GM21381 (cell line): ENCODE results near the gene FXYD3.
"Not testable (repeated sequence)": the region's sequence is repeated elsewhere in the genome, so short reads cannot be mapped to it uniquely, and the experiment has no call there.

ENCODE experiments used
- ATAC-seq: cut with Tn5 transposase; IDR thresholded peaks from one replicate; pipeline ENCODE4 v1.9.1; 2021; ENCODE audit warnings: mild to moderate bottlenecking, moderate library complexity; ENCODE audit not compliant: unreplicated experiment

Gene FXYD3

DNA sequence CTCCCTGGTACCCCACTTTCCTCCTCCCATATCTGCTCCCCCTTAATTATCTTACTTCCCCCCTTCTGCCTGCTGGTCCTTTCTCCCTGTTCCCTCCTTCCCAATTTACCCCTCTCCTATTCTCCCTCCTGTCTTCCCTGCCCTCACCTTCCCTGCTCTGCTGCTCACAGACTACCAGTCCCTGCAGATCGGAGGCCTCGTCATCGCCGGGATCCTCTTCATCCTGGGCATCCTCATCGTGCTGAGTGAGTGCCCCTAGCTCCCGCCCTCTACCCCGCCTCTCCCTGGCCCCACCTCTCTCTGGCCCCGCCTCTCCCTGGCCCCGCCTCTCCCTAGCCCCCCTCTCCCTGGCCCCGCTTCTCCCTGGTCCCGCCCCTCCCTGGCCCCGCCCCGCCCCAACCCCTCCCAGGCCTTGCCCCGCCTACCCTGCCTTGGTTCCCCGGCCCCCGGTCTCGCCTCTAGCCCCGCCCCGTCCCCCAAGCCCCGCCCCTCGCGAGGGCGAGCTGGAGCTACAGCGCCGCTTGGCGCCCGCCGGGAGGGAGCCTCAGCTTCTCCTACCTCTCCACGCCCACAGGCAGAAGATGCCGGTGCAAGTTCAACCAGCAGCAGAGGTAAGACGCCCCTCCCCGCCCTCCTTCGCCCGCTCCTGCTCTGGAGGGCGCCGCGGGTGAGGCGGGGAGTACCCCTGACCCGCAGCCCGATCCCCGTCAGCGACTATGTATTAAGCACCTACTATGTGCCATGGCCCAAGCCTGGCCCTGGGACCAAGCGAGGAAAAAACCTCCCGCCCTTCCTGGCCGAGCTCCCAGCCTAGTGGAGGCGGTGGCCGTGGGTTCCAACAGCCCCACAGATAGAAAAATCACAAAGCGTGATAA lies 25.6 kb downstream of the FXYD3 start:
- peak; percentile 57 for ATAC-seq

DNA sequence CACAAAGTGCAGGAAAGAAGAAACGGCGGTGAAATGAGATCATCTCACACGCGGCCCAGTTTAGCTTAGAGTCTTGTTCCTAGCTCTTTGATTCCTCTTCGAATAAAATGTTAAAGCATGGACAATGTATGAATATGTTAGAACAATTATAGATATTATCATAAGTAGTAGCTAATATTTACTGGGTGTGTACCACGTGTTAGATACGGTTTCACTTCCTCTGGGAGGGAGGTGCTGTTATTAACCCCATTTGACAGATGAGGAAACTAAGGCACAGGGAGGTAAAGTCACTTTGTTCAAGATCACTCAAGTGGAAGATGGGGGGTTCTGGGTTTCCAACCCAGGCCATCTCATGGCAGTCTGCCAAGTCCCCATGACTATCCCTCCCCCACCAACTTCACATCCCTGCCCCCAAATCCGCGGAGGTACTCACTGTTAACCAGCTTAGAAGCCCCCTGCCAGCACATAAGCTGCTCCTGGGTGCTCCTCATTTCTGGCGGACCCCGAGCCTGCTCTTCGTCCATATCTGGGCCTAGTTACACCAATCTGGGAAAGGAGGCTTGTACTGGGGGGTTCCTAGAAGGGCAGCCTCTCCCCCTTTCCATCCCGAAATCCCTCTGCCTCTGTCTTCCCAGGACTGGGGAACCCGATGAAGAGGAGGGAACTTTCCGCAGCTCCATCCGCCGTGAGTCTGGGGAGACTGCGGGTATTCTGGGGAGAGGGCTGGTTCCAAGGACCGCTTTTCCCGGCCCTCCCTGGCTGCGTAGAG lies 26.4 kb downstream of the FXYD3 start:
- ATAC-seq, result no peak

DNA sequence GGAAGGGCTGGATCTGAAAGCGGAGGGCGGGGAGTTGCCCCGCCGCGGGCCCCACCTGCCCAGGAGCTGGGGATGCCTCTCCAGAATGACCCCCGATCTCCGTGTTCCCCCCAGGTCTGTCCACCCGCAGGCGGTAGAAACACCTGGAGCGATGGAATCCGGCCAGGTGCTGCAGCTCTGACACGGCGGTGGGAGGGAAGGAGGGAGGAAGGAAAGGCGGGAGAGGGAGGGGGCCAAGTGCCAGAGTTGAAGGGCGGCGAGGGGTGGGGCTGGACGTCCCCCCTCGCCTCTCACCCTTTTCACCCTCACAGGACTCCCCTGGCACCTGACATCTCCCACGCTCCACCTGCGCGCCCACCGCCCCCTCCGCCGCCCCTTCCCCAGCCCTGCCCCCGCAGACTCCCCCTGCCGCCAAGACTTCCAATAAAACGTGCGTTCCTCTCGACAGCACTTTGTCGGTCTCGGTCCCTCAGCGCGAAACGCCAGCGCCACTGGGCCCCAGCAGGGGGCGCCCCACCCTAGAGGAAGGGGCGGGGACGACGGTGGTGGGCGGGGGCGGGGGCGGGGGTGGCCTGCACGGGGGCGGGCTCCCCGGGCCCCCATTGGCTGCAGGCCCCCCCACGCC lies 27.1 kb downstream of the FXYD3 start:
- no peak for ATAC-seq

DNA sequence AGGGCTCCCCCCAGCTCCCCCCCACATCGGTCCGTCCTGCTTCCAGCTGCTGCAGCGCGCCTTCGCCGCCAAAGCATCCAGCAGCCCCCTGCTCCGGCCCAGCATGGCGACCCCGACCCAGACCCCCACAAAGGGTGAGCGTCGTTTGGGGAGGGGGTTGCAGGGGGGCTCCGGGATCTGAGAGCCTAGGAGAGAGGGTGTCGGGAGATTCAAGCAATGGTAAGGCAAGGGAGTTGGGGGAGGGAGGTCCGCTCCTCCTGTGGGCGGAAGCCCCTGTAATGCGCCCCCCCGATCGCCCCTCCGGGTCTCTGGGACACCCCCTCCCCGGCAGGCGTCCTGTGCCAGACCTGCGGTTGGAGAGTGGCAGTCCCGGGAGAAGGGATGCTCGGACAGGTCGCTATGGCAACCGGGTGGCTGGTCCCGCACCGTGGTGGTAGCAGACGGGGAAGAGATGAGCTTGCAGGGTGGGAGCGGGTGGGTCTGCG lies 27.6 kb downstream of the FXYD3 start, which contains the start of gene FXYD7:
TSS of gene FXYD7 (plus strand) at position 25 of the 485 bp plus-strand sequence. CDS start at position 104, 79 bp downstream.
- ATAC-seq, result no peak

DNA sequence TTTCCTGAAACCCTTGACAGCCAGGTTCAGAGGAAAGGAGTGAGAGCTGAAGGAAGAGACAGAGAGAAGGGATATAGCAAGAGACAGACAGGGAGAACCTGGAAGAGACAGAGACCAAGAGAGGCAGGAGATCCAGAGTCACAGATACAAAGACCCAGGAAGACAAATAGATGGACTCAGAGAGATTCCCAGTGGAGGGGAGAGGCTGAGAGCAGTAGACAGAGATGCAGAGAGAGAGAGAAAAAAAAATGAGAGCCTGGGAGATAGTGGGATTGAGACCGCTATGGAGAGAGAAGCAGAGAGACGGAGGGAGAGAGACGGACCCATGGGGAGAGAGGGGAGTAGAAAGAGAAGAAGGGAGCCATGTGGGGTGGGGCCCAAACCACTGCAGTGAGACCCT lies 28.2 kb downstream of the FXYD3 start:
- ATAC-seq, result no peak

DNA sequence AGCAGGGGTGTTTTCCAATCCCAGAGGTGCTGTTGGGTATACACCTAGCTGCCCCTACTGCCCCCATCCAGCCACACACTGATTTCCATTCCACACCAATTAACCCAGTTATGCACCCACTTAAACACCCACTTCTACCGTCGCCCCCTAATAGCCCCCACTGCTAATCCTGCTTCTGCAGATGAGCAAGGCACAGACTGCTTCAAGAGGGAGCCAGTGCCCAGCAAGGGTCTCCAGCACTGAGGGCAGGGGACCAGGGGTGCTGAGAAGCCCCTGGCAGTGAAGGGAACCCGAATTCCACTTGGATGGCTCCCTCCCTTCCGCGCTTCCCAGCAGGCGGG lies 28.6 kb downstream of the FXYD3 start:
- ATAC-seq, result no peak

DNA sequence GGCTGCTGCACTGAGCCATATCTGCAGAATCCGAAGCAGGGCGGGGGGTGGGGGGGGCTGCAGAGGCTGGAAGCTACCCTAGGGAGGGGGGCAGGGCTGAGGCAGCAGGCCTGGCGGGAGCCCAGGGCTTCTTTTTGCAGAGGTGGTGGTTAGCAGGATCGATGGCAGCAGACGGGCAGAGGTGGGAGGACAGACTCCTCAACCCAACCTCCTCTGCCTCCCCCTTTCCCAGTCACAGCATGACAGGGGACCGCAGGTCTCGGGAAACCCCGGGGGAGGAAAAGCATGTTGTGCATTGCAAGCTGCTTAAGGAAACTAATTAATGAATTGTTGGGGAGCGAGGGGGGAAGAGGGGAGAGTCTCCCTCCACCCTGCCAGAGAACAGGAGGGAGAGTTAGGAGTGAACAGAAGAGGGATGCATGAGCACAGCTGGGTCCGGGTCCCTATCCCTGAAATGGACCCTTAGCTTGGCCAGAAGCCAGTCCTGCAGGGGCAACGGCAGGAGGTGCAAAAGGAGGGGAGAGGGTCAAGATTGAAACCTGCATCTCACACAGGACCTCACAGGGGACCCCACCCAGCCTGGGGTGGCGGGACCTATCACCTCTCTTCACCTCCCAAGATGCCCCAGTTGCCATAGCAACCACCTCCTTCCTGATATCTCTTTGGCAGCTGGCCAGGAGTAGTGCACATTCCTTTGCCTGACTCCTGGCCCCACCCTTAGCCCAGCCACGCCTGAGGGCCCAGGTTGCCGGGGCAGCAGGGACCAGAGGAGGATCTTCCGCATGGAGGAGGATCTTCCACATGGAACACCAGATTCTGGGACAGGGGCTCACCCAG lies 29.2 kb downstream of the FXYD3 start:
- ATAC-seq, result no peak

DNA sequence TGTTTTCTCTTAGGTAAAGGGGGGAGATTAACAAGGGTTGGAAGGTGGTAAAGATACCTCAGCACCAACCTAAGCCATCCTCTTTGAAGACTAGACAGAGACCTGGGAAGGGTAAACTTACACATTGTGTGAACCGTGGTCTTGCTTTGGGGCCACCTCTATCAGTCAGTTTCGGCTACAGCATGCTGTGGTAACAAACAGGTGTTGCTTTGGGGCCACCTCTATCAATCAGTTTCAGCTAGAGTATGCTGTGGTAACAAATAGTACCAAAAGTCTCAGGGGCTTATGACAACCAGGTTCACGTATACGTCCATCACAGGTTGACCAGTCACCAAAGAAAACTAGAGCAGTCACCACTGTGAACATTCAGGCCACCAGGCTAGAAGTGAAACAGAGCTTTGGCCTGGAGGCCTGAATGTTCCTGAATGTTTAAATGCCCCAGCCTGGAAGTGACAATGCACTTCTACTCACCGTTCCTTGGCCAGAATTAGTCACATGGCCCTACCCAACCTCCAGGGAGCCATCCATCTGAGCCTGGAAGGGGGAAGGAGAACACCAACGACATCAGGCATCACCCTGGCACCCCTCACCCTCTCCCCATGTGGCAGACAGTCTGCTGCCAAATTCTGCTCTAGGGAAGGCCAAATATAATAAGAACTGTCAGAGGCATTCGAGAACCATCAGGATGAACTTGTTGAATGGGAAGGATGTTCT lies 31.3 kb downstream of the FXYD3 start:
- no peak for ATAC-seq

DNA sequence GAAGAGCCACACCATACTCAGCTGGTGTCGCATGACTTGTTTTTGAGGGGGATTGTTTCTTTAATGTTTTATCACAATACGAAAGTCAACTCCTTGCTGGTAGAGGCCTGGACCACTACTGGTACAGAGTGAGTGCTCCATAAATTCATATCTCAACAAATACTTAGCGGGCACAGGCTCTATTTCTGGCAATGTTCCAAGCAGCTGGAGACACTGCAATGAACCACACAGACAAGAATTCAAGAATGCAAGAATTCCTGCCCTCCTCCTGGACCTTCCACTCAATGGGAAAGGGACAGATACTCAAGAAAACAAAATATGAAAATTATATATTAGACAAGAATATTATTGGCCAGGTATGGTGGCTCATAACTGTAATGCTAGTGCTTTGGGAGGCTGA lies 33.8 kb downstream of the FXYD3 start:
- ATAC-seq, result no peak

DNA sequence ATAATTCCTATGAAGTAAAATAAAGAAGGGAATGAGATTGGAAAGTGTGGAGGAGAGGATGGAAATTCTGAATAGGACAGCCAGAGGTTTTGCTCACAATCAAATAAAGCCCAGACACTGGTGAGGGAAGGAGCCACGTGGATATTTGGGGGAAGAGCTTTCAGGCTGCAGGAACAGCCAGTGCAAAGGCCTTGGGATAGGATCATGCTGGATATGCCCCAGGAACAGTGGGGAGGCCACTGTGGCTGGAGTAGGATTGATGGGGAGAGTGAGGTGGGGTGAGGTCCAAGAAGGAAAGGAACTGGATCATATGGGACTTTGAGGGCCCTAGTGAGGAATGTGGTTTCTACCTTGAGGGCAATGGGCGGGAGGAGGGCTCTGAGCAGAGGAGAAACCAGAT lies 34.8 kb downstream of the FXYD3 start:
- no peak for ATAC-seq

DNA sequence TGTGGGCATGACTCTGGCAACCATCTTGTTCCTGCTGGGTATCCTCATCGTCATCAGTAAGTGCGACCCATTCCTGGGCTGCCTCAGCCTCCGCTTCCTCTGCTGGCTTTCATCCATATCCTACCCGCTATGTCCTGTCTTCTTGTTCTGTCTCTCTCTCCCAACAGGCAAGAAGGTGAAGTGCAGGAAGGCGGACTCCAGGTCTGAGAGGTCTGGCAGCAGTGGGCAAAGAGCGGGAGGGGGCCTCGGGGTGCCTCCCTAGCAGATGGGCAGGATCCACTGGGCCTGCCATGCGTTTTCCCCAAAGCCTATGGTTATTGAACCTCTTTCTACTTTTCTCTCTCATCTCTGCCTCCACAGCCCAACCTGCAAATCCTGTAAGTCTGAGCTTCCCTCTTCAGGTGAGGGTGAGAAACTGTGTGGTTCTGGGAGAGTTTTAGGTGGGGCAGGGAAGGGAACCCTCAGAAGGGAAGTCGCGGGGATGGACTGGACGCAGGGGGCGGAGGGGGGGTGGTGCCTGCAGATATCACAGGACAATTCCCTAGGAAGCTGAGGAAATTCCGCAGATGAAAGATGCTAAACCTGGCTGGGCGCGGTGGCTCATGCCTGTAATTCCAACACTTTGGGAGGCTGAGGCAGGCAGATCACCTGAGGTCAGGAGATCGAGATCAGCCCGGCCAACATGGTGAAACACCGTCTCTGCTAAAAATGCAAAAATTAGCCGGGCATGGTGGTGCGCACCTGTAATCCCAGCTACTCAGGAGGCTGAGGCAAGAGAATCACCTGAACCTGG lies 35.8 kb downstream of the FXYD3 start:
- ATAC-seq, result no peak

DNA sequence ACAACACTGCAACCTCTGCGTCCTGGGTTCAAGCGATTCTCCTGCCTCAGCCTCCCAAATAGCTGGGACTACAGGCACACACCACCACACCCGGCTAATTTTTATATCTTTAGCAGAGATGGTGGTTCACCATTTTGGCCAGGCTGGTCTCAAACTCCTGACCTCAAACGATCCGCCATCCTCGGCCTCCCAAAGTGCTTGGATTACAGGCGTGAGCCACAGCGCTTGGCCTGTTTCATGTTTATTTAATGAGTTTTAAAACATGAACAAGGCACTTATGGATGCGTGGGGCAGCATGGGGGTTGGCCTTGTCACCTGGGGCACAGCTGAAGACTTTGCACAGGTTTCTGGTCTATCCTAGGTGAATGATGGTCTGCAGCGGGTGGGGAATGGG lies 37.5 kb downstream of the FXYD3 start:
- not testable (repeated sequence) for ATAC-seq

DNA sequence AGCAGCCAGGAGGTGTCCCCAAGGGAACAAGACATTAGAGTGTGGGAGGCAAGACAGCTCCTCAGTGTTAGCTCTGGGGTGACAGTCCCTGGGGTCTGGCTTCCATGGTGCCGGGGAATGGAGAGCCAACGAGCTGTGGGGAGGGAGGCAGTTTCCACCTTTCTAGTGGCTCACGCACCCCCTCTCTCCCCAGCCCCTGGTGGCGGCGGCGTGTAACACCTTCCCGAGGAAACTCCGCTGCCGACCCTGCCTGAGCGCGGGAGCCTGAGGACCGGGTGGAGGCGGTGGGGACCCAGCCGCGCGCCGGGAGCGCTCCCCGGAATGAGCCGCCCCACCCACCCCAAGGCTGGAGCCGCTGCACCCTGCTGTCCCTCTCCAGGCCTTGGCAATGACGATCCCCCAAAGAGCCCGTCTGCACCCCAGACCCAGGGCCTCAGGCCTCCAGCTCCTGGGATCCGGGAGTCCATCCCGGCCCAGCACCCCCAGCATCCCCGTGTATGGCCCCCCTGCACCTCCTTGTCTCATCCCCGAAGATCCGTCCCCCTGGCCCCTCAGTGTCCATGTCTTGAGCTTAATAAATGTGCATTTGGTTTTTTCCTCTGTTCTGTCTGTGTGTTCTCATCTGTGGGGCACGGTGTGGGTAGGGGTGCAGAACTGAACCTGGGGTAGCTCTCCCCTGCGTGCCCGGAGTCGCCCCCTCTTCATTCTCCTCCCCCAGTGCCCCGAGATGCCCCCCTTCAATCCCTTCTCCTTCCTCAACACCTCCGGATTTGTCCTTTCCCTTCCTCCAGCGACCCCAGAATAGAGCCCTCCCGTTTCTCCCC lies 38.3 kb downstream of the FXYD3 start:
- ATAC-seq, result no peak

DNA sequence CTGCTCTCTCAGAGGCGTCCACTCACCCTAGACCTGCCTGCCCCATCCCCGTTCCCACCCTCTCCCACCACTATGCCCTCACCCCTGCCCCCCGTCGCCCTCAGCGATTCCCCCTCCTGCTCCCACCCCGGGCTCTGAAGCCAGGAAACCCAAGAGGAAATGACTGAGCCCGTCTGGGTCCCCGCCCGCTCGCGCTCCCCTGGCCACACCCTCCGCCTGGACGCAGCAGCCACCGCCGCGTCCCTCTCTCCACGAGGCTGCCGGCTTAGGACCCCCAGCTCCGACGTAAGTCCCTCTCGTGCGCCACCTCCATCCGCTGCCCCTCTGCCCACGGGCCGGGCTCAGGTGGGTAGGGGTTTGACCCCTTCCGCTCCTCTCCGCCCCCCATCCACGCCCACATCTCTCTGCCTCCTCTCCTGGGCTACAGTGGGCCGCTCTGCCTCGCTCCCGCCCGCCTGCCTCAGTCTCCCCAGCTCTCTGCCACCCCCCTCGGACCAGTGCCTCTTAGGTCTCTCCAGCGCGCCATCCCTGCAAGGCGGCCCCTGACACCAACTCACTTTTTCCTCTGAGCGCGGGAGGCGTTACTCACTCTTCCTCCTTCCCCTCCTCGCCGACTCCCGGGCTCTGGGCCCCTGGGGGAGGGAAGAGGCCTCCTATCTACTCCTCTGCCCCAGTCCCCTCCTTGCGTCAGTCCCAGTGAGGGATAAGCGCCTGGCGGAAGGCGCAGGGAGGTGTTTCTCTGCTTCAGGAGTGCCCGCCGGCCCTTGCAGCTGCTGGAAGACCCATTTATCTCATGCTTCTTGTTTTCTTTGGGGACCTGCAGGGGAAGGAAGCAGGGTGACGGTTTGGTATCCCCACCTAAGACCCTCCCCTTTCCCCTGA lies 39.1 kb downstream of the FXYD3 start, which contains the start of gene FXYD5:
TSS of gene FXYD5 (plus strand) at position 211 of the 882 bp plus-strand sequence. CDS start 816 bp downstream, outside the sequence.
- no peak for ATAC-seq

DNA sequence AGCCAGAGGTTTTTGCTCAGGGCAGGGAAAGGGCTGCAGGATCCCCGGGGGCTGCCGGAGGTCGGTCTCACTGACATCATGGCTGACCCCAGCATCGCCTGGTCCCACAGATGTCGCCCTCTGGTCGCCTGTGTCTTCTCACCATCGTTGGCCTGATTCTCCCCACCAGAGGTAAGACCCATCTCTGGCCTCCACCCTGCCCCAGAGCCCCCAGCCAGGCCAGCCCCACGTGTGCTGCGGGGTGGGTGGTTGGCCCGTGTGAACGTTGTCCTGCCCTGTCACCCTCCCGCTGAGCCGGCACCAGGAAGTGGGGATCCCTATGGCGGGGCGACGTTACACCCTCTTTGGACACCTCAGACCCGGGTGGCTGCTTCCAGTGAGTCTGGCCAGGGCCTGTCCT lies 39.8 kb downstream of the FXYD3 start:
- no peak for ATAC-seq

DNA sequence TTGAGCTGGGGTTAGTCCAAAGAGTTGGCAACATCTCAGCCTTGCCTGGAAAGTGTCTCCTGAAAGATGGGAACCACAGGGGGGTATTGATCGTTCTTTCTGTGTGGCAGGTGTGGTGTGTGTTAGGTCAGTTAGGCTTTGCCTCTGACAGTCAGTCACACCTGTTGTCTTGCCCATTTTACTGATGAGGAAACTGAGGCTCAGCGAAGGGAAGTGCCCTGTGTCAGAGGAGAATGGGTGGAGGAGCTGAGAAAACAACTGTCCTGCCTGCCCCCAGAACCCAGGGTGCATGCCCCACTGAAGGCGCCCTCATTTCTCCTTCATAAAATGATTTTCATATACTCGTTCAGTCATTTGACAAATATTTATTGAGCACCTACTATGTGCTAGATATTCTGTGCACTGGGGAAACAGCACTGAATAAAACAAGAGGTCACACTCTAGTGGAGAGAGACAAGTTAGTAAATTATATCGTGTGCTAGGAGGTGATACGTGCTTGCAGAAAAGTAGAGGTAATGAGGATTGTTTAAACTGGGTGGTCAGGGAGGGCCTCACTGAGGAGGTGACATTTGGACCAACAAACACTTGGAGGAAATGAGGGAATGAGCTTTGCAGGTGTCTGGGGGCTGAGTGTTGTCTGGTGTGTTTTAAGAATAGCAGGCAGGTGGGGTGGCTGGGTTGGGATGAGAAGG lies 40.5 kb downstream of the FXYD3 start:
- no peak for ATAC-seq

DNA sequence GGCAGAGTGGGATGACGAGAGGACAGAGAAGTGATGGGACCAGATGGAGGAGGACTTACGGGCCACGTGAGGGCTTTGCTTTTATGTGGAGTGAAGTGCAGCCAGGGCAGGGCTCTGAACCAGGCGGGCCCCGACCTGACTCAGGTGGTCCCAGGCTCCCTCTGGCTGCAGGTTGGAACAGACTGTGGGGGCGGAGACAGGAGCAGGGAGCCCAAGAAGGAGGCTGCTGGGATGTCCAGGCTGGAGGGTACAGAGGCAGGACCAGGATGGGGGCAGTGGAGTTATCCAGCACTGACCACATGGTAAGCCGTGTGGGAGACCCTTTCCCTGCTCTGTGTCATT lies 41.0 kb downstream of the FXYD3 start:
- no peak for ATAC-seq
